GM18507 (cell line): ENCODE results near the gene TMEM91.

ENCODE experiments used
- DNase-seq: peaks from one replicate; pipeline ENCODE4 v3.0.0; 2011; ENCODE audit warnings: low read depth; ENCODE audit not compliant: insufficient read length; ENCODE audit errors: extremely low spot score
- FAIRE-seq: peaks from 2 replicates; lab custom pipeline; 2011; peaks lifted over from hg19 to GRCh38; lab: Jason Lieb, UNC

The TMEM91 gene

DNA sequence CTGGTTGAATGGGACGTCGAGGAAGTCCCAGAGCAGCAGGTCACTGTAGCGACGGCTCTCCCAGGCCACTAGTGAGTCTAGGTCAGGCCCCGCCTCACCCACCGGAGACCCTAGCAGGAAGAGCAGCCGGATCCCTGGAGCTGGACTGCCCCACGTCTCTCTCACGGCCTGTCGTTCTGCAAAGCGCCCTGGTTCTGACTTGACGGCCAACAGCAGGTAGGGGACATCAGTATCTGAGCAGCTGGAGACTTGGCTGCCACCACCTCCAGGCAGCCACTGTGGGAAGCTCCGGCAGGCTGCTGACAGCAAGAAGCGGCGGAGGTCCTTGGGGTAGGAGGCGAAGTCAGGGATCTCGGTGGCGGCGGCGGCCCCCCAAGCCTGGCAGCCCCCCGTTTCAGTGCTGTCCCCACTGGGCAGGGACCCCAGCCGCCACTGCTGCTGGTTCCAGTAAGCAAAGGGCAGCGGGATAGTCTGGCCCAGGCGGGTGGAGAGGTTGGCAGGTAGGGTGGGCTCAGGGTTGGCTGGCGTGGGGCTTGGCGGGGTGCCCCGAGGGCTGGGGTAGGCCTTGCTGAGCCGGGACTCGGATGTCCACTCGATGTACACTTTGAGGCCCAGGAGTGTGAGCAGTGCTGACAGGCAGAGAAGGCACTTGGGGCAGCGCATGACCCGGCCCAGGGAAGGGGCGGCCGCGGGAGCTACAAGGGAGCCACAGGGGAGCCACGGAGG, 49.9 kb downstream of the TMEM91 start:
- FAIRE-seq = no peak

GRCh38 chr19:41426952-41427646, 50.8 kb downstream of the TMEM91 start, which contains the start of gene B3GNT8:
Gene B3GNT8 (minus strand): TSS chr19:41427374. CDS start chr19:41426778, 596 bp downstream.
- DNase-seq (no peak), FAIRE-seq (no peak)

More for the DNA sequence above, 49.9 kb downstream of the TMEM91 start:
- DNase-seq = no peak

DNA sequence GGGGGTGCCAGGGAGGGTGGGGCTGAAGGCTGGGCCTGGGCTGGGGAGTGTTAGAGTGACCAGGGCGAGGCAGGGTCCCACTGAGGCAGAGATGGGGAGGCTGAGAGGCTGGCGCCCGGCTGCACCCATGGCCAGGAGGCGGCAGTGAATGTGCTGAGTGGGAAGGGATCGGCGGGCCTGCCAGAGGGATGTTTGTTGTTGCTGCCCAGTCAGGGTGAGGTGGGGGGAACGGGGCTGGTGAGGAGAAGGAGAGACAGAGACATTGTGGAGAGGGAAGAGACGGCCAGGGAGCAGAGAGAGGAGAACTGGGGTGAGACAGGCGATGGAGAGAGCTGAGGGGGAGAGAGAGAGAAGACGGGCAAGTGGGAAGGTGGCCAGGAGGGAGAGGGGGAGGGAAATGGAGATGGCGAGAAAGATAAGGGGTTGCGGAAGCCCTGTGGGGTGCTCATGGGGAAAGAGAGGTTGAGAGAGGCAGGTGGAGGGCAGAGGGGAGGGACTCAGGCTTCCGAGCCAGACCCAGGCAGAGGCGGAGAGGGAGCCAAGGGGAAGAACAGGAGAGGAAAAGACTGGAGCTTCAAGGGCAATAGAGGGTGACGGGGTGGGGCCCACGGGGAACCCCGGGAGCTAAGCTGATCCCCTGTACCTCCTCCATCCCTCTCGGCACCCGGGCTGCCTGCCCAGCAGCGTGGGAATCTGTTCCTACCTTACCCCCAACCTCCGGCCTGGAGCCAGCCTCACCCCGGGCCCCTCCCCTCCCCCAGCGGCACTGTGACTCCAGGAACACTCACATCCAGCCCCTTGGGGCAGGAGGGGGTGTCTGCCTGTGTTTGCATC, 51.5 kb downstream of the TMEM91 start:
- FAIRE-seq (no peak), DNase-seq (no peak)

- no peak for DNase-seq
- no peak for FAIRE-seq
These were observed 52.1 kb downstream of the TMEM91 start for GRCh38 chr19:41428481-41428859.

- FAIRE-seq (no peak), DNase-seq (no peak)
These were observed 54.6 kb downstream of the TMEM91 start for GRCh38 chr19:41430922-41431321.

GRCh38 chr19:41431426-41432386, 55.4 kb downstream of the TMEM91 start:
- FAIRE-seq (no peak), DNase-seq (no peak)

DNA sequence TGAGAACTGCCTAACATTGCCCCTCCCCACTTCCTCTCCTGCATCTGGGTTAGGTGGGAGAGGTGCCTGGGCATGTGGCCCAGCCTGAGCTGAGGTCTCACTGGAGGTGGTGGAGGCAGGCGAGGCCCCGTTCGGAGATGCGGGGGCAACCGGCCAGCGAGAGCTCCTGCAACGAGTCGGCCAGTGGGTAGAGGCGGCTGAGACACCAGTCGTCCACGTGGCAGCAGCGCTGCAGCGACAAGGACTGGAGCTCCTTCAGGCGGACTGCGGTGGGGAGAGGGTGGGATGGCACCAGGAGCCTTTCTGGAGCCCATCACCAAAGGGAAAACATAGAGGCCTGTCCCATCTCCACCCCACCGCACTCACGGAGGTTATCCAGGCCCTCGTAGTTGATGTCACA, 56.8 kb downstream of the TMEM91 start:
- FAIRE-seq (no peak), DNase-seq (no peak)
